ENCODE data around the gene MAP2K7.

The MAP2K7 gene

GRCh38 chr19:7931221-7932061 is 27.8 kb downstream of the MAP2K7 start:
- Histone ChIP-seq H3K4me3 (no peak overlapping the region), H3K27ac (peak overlapping the region; percentile 94)
- DNase-seq (ENCODE audit: low spot score) = no peak

DNA sequence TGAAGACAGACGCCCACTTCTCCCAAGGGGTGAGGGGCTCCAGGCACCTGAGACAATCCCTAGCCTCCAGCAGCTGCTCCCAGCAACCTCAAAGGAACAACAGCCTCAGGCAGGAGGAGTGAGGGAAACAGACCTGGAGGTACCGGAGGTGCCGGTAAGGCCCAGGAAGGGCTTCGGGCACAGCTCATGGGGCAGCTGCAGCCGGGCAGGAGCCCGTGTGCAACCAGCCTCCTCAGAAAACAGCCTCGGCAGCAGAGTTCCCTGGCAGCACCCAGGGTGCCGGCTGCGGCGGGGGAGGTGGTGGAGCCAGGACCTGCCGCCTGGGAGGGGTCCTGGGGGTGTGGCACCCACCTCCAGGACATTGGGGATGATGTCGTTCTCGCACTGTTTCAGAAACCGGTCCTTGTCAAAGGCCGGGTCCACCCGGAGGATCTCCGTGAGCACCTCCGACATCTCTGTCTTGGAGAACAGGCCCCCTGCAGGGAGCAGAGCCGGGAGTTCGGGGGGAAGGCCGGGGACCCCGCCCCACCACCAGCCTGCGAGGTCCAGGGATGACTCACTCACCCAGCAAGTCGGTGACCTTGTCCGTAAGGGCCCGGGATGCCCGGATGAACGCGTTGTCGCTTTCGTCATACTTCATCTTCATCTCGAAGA is 28.7 kb downstream of the MAP2K7 start:
- DNase-seq (ENCODE audit: low spot score) = no peak
- TF ChIP-seq, protein P1, sequence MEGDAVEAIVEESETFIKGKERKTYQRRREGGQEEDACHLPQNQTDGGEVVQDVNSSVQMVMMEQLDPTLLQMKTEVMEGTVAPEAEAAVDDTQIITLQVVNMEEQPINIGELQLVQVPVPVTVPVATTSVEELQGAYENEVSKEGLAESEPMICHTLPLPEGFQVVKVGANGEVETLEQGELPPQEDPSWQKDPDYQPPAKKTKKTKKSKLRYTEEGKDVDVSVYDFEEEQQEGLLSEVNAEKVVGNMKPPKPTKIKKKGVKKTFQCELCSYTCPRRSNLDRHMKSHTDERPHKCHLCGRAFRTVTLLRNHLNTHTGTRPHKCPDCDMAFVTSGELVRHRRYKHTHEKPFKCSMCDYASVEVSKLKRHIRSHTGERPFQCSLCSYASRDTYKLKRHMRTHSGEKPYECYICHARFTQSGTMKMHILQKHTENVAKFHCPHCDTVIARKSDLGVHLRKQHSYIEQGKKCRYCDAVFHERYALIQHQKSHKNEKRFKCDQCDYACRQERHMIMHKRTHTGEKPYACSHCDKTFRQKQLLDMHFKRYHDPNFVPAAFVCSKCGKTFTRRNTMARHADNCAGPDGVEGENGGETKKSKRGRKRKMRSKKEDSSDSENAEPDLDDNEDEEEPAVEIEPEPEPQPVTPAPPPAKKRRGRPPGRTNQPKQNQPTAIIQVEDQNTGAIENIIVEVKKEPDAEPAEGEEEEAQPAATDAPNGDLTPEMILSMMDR (IDR thresholded peaks at IDR 0.05) = no peak
- H3K27ac ChIP-seq = peak overlapping the region; percentile 94

More at GRCh38 chr19:7931221-7932061, 27.8 kb downstream of the MAP2K7 start:
- TF ChIP-seq, protein P1 (IDR thresholded peaks at IDR 0.05) = no peak

DNA sequence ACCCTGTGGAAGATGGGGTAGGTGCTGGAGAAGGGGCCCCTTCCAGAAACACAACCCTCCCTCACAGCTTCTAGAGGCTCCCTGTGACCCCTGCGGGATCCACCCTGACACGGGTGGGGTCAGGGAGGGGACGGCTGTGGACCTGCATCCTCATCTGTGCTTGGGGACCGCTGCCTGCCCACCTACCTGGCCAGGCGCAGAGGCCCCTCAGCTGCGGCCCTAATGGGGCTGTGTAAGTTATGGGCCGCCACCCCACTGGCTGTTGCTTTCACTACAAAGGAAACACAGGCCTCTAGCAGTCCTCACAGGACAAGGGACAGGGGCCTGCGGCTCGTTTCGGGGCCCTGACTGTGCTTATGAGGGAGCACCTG is 29.2 kb downstream of the MAP2K7 start:
- DNase-seq (ENCODE audit: low spot score) = no peak
- Histone ChIP-seq H3K4me3 (no peak overlapping the region), H3K27ac (no peak overlapping the region)
- TF ChIP-seq, protein P1 (IDR thresholded peaks at IDR 0.05) = no peak

More for the DNA sequence above, 28.7 kb downstream of the MAP2K7 start:
- no peak overlapping the region for H3K4me3 ChIP-seq

DNA sequence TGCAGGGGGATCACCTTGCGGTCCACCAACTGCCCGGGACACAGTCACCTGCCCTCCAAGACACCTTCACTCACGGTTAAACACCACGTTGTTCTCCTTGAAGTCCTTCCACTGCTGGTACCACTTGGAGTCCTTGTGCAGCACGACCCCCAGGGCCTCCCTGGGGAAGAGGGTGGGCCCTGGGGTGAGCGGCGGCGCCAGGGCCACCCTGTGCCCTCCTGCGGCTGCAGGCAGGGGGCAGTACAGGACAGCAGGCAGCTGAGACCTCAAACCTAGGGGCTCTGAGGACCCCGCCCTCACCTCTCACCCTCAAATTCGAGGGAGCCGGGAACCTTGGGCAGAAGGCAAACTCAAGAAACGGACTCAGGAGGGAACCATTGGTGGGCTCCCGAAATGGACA is 29.7 kb downstream of the MAP2K7 start:
- H3K27ac ChIP-seq = no peak overlapping the region
- no peak overlapping the region for H3K4me3 ChIP-seq
- DNase-seq (ENCODE audit: low spot score) = no peak
- TF ChIP-seq, protein P1 (IDR thresholded peaks at IDR 0.05) = no peak

DNA sequence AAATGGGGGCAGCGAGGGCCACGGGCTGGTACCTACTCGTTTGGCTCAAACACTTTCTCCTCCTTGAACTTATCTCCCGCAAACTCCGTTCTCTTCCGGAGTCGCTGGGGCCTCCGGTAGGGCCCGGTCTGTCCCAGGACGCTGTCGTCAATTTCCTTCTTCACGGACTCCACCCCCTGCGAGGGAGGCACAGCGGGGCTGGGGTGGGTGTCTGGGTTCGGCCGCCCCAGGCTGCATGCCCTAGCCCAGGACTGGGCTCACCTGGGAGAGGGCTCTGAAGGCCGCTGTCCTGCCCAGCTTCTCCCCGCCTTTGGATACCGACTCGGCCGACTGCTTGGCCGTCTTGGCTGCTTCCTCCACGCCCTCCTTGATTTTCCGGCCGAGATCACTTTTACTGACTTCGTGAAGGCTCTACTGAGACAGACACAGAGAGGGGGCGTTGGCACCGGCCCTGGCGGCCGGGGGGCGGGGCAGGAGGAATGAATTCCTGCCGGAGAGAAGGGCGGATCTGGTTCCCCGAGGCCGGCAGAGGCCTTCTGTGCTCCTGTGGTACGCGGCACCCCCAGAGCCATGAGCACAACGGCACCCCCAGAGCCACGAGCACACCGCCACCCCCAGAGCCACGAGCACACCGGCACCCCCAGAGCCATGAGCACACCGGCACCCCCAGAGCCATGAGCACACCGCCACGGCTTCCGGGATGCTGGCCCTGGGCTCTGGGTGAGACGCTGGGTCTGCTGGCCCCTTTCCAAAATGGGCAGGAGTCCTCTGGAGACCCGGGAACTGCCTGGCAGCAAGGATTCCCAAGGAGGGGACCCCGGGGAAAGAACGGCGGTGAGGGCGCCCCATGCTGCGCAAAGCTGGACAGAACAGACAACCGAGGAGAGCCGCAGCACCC is 30.4 kb downstream of the MAP2K7 start:
- Histone ChIP-seq H3K4me3 (no peak overlapping the region), H3K27ac (peak overlapping the region; percentile 6 to 8)
- no peak for DNase-seq (ENCODE audit: low spot score)
- TF ChIP-seq, protein P1 (IDR thresholded peaks at IDR 0.05) = no peak

DNA sequence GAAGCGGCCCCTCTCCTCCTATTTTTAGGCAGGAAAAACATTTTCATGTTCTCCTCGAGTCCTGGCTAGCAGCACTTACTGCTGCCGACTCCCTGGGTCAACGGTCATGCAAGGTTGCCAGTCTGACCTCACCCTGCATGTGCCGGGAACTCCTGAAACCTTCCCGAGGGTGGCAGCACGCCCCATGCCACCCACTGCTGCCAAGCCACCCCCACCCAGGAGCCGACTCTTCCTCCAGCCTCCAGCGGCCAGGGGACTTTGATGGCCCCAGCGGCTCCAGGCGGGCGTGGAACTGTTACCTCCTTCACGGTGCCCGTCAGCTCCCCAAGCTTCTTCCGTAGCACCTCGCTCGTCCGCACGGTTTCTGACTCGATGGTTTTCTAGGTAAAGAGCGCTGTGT is 31.1 kb downstream of the MAP2K7 start:
- TF ChIP-seq, protein P1 (IDR thresholded peaks at IDR 0.05) = no peak
- Histone ChIP-seq H3K27ac (peak overlapping the region in 1 of 2 donors; percentile 8), H3K4me3 (no peak overlapping the region)
- no peak for DNase-seq (ENCODE audit: low spot score)

Data from coronary artery (tissue), 2 donors.